ENCODE results near the gene KIAA0825. TPM values are rescaled to one million over a fixed set of nuclear protein-coding genes. Genes with fewer than 3 reads are reported as not detected.
"Not testable (repeated sequence)": the region's sequence is repeated elsewhere in the genome, so short reads cannot be mapped to it uniquely, and the experiment has no call there.

The KIAA0825 gene
- total RNA-seq, 6 experiments from 2014 or later, result 1.3 to 2.8 (median 1.7) TPM

GRCh38 chr5:94180761-94181160 is 437.6 kb downstream of the KIAA0825 start:
- H3K36me3 Mint-ChIP-seq (ENCODE audit: low read depth), result no peaks in the 10 kb centered on the region
- no peaks in the 10 kb centered on the region; the same call in 1 of the 2 replicates for H3K27me3 Mint-ChIP-seq (ENCODE audit: insufficient read depth)
- DNase-seq, result no peak
- H3K9me3 Mint-ChIP-seq, result no peaks in the 10 kb centered on the region
- H3K4me3 Mint-ChIP-seq, result no peak overlapping the region
- H3K27ac Mint-ChIP-seq, result no peak overlapping the region
- peaks cover 27% of the 10 kb centered on the region for H3K4me1 Mint-ChIP-seq (ENCODE audit: low read depth)
- no peak for TF ChIP-seq CTCF (IDR thresholded peaks at IDR 0.05)

GRCh38 chr5:94175912-94176311 is 442.5 kb downstream of the KIAA0825 start:
- Mint-ChIP-seq H3K27ac (no peak overlapping the region), H3K9me3 (no peaks in the 10 kb centered on the region), H3K4me1 (ENCODE audit: low read depth) (peaks cover 51% of the 10 kb centered on the region), H3K36me3 (ENCODE audit: low read depth) (no peaks in the 10 kb centered on the region), H3K4me3 (no peak overlapping the region), H3K27me3 (ENCODE audit: insufficient read depth) (no peaks in the 10 kb centered on the region)
- no peak for DNase-seq
- no peak for TF ChIP-seq CTCF (IDR thresholded peaks at IDR 0.05)

GRCh38 chr5:94174748-94175411 is 443.5 kb downstream of the KIAA0825 start:
- peak overlapping the region; percentile 38; the same call in 1 of the 2 replicates for H3K4me3 Mint-ChIP-seq
- H3K27me3 Mint-ChIP-seq (ENCODE audit: insufficient read depth), result no peaks in the 10 kb centered on the region
- H3K36me3 Mint-ChIP-seq (ENCODE audit: low read depth), result 0 out of 2 replicates have a peak, but pooled peaks cover 4% of the 10 kb centered on the region
- H3K9me3 Mint-ChIP-seq, result no peaks in the 10 kb centered on the region
- peak; percentile 75 for DNase-seq
- TF ChIP-seq CTCF (IDR thresholded peaks at IDR 0.05), result no peak
- H3K4me1 Mint-ChIP-seq (ENCODE audit: low read depth), result peaks cover 57% of the 10 kb centered on the region
- peak overlapping the region; percentile 44; the same call in 1 of the 2 replicates for H3K27ac Mint-ChIP-seq

- 0 out of 2 replicates have a peak, but pooled peaks cover 4% of the 10 kb centered on the region for H3K36me3 Mint-ChIP-seq (ENCODE audit: low read depth)
- H3K27ac Mint-ChIP-seq, result no peak overlapping the region
- no peak for DNase-seq
- H3K27me3 Mint-ChIP-seq (ENCODE audit: insufficient read depth), result no peaks in the 10 kb centered on the region
- peaks cover 52% of the 10 kb centered on the region for H3K4me1 Mint-ChIP-seq (ENCODE audit: low read depth)
- no peaks in the 10 kb centered on the region for H3K9me3 Mint-ChIP-seq
- TF ChIP-seq CTCF (IDR thresholded peaks at IDR 0.05), result no peak
- no peak overlapping the region for H3K4me3 Mint-ChIP-seq
Measured at GRCh38 chr5:94173100-94173499, 445.3 kb downstream of the KIAA0825 start.

- not testable (repeated sequence) for H3K27ac Mint-ChIP-seq; H3K4me3 Mint-ChIP-seq; H3K27me3 Mint-ChIP-seq (ENCODE audit: insufficient read depth); H3K9me3 Mint-ChIP-seq; H3K36me3 Mint-ChIP-seq (ENCODE audit: low read depth); DNase-seq
- H3K4me1 Mint-ChIP-seq (ENCODE audit: low read depth), result peaks cover 38% of the 10 kb centered on the region
Measured at GRCh38 chr5:94171070-94171469, 447.3 kb downstream of the KIAA0825 start.

- peaks cover 28% of the 10 kb centered on the region for H3K4me1 Mint-ChIP-seq (ENCODE audit: low read depth)
- not testable (repeated sequence) for H3K9me3 Mint-ChIP-seq; H3K36me3 Mint-ChIP-seq (ENCODE audit: low read depth); H3K27ac Mint-ChIP-seq; H3K4me3 Mint-ChIP-seq; DNase-seq; H3K27me3 Mint-ChIP-seq (ENCODE audit: insufficient read depth)
Measured at GRCh38 chr5:94170158-94170557, 448.2 kb downstream of the KIAA0825 start.
